HL-60 (cell line): ENCODE measurements around the gene DUSP7.

ENCODE experiments used
- DNase-seq, 2 experiments: peaks; one replicate each; pipeline ENCODE4 v3.0.0-alpha.2; 2010 to 2020; ENCODE audit warnings: low read depth in 1 of 2, low spot score in 1 of 2
- H3K27ac ChIP-seq: fragments of 250-450 bp; sonication (Bioruptor Pico); replicated peaks from 2 replicates; pipeline ENCODE4 v1.5.1; 2020; ENCODE audit warnings: mild to moderate bottlenecking, moderate library complexity
- H3K27me3 ChIP-seq: fragments of 250-450 bp; sonication (Bioruptor Pico); 2 replicates; pipeline ENCODE4 v1.5.1; 2021; ENCODE audit warnings: mild to moderate bottlenecking, moderate library complexity; ENCODE audit not compliant: insufficient read depth, poor library complexity, severe bottlenecking
- H3K4me3 ChIP-seq: replicated peaks from 2 replicates; pipeline ENCODE4 v1.5.1; 2011; ENCODE audit warnings: mild to moderate bottlenecking, control low read depth, low read length; ENCODE audit not compliant: insufficient read depth
- CTCF ChIP-seq: IDR thresholded peaks from one replicate; pipeline ENCODE4 v1.5.1; 2011; ENCODE audit warnings: low read length, control low read depth, inconsistent platforms; ENCODE audit not compliant: insufficient read depth
- GABPA ChIP-seq: IDR thresholded peaks from 2 replicates; pipeline ENCODE4 v1.6.1; 2012; ENCODE audit warnings: low read depth
- POLR2AphosphoS5 ChIP-seq: IDR thresholded peaks from 2 replicates; pipeline ENCODE4 v1.6.1; 2012; ENCODE audit warnings: low read depth
- REST ChIP-seq: IDR thresholded peaks from 2 replicates; pipeline ENCODE4 v1.6.1; 2012; ENCODE audit warnings: low read depth; ENCODE audit not compliant: insufficient replicate concordance
- SPI1 ChIP-seq: IDR thresholded peaks from 2 replicates; pipeline ENCODE4 v1.6.1; 2012; ENCODE audit warnings: low read depth, mild to moderate bottlenecking, borderline replicate concordance

The DUSP7 gene

GRCh38 chr3:52024765-52025452 lies 31.5 kb downstream of the DUSP7 start:
- Histone ChIP-seq H3K4me3 (no peak overlapping the region), H3K27me3 (no peaks in the 10 kb centered on the region), H3K27ac (no peak overlapping the region)
- no peak for TF ChIP-seq POLR2AphosphoS5
- TF ChIP-seq CTCF, result no peak
- no peak for TF ChIP-seq GABPA
- no peak for TF ChIP-seq SPI1
- TF ChIP-seq REST, result no peak
- DNase-seq, result no peak

GRCh38 chr3:52023860-52024764 lies 32.3 kb downstream of the DUSP7 start:
- no peak for TF ChIP-seq CTCF
- no peak for TF ChIP-seq SPI1
- no peak for TF ChIP-seq GABPA
- no peak overlapping the region for H3K4me3 ChIP-seq
- no peak for DNase-seq
- no peaks in the 10 kb centered on the region for H3K27me3 ChIP-seq
- H3K27ac ChIP-seq, result no peak overlapping the region

- Histone ChIP-seq H3K27ac (no peak overlapping the region), H3K4me3 (no peak overlapping the region), H3K27me3 (no peaks in the 10 kb centered on the region)
- TF ChIP-seq CTCF (no peak), POLR2AphosphoS5 (no peak), GABPA (no peak), REST (no peak), SPI1 (no peak)
- no peak for DNase-seq
Observed at GRCh38 chr3:52023101-52023770, 33.1 kb downstream of the DUSP7 start.
